HEK293 (cell line): ENCODE measurements around the gene PRMT5.

Source experiments
- CTCF ChIA-PET: fragments of 350-600 bp; formaldehyde crosslinking; extraction: SDS; loops from one replicate; lab custom pipeline; 2021; ENCODE audit warnings: antibody characterized with exemption; lab: Yijun Ruan, JAX
- POLR2A ChIA-PET: fragments of 300-600 bp; formaldehyde crosslinking; extraction: SDS; loops from one replicate; lab custom pipeline; 2020; ENCODE audit warnings: antibody characterized with exemption, inconsistent platforms; lab: Yijun Ruan, JAX
- H3K27ac ChIP-seq: fragments of 200-500 bp; sonication (Bioruptor generic); 2 replicates; pipeline ENCODE4 v1.5.1; 2014; ENCODE audit warnings: low read depth, low read length, control low read depth, inconsistent platforms; ENCODE audit errors: extremely low read depth
- H3K36me3 ChIP-seq, 2 experiments: fragments of 200-500 bp in 1 of 2; sonication (Bioruptor generic) in 1 of 2; 1 replicate in 1 of 2; 2 replicates in 1 of 2; pipeline ENCODE4 v1.5.1; 2014 to 2017; ENCODE audit warnings: inconsistent platforms in 2 of 2, low read length in 2 of 2; ENCODE audit not compliant: control insufficient read depth in 2 of 2, insufficient read depth in 1 of 2
- H3K4me1 ChIP-seq: fragments of 200-500 bp; sonication (Bioruptor generic); 2 replicates; pipeline ENCODE4 v1.5.1; 2014; ENCODE audit warnings: mild to moderate bottlenecking, low read length, inconsistent platforms; ENCODE audit not compliant: control insufficient read depth, insufficient read depth
- H3K4me3 ChIP-seq: 2 replicates; pipeline ENCODE4 v1.5.1; 2011; ENCODE audit warnings: low read depth, mild to moderate bottlenecking, control low read depth, low read length, moderate library complexity
- H3K9me3 ChIP-seq: fragments of 200-500 bp; sonication (Bioruptor generic); 2 replicates; pipeline ENCODE4 v1.5.1; 2014; ENCODE audit warnings: low read depth, low read length, inconsistent platforms; ENCODE audit not compliant: control insufficient read depth, insufficient read depth
- KLF16 ChIP-seq: fragments of 450-650 bp; formaldehyde crosslinking; IDR thresholded peaks from 2 replicates; pipeline ENCODE4 v1.5.1; 2017; ENCODE audit warnings: missing biosample characterization, missing genetic modification characterization
- OSR2 ChIP-seq: fragments of 450-650 bp; formaldehyde crosslinking; IDR thresholded peaks from 2 replicates; pipeline ENCODE4 v1.5.1; 2016; ENCODE audit warnings: missing biosample characterization, missing genetic modification characterization
- PRDM10 ChIP-seq: fragments of 450-650 bp; formaldehyde crosslinking; IDR thresholded peaks from 2 replicates; pipeline ENCODE4 v1.5.1; 2016; ENCODE audit warnings: missing biosample characterization, missing genetic modification characterization
- SCRT2 ChIP-seq: fragments of 450-650 bp; formaldehyde crosslinking; IDR thresholded peaks from 2 replicates; pipeline ENCODE4 v1.5.1; 2016; ENCODE audit warnings: missing biosample characterization, missing genetic modification characterization
- SP7 ChIP-seq: fragments of 450-650 bp; formaldehyde crosslinking; IDR thresholded peaks from 2 replicates; pipeline ENCODE4 v1.5.1; 2016; ENCODE audit warnings: missing biosample characterization, missing genetic modification characterization
- ZIC2 ChIP-seq: fragments of 450-650 bp; formaldehyde crosslinking; IDR thresholded peaks from 2 replicates; pipeline ENCODE4 v1.5.1; 2016; ENCODE audit warnings: missing biosample characterization, missing genetic modification characterization
- ZNF132 ChIP-seq: fragments of 450-650 bp; formaldehyde crosslinking; IDR thresholded peaks from 2 replicates; pipeline ENCODE4 v1.5.1; 2017; ENCODE audit warnings: missing biosample characterization, missing genetic modification characterization, borderline replicate concordance
- ZNF138 ChIP-seq: fragments of 450-650 bp; formaldehyde crosslinking; IDR thresholded peaks from 2 replicates; pipeline ENCODE4 v1.5.1; 2016; ENCODE audit warnings: missing biosample characterization, missing genetic modification characterization, borderline replicate concordance
- ZNF202 ChIP-seq: fragments of 450-650 bp; formaldehyde crosslinking; IDR thresholded peaks from 2 replicates; pipeline ENCODE4 v1.5.1; 2016; ENCODE audit warnings: missing biosample characterization, missing genetic modification characterization, borderline replicate concordance
- ZNF221 ChIP-seq: fragments of 450-650 bp; formaldehyde crosslinking; IDR thresholded peaks from 2 replicates; pipeline ENCODE4 v1.5.1; 2017; ENCODE audit warnings: missing biosample characterization, missing genetic modification characterization, borderline replicate concordance
- ZNF223 ChIP-seq: fragments of 450-650 bp; formaldehyde crosslinking; IDR thresholded peaks from 2 replicates; pipeline ENCODE4 v1.5.1; 2016; ENCODE audit warnings: missing biosample characterization, missing genetic modification characterization
- ZNF239 ChIP-seq: fragments of 450-650 bp; formaldehyde crosslinking; IDR thresholded peaks from 2 replicates; pipeline ENCODE4 v1.5.1; 2016; ENCODE audit warnings: missing biosample characterization, missing genetic modification characterization
- ZNF366 ChIP-seq: fragments of 450-650 bp; formaldehyde crosslinking; conservative IDR thresholded peaks from 2 replicates; pipeline ENCODE4 v1.5.1; 2016; ENCODE audit warnings: missing biosample characterization, missing genetic modification characterization
- ZNF416 ChIP-seq: fragments of 450-650 bp; formaldehyde crosslinking; IDR thresholded peaks from 2 replicates; pipeline ENCODE4 v1.5.1; 2016; ENCODE audit warnings: missing biosample characterization, missing genetic modification characterization
- ZNF521 ChIP-seq: fragments of 450-650 bp; formaldehyde crosslinking; IDR thresholded peaks from 2 replicates; pipeline ENCODE4 v1.5.1; 2017; ENCODE audit warnings: missing biosample characterization, mild to moderate bottlenecking, missing genetic modification characterization
- ZNF555 ChIP-seq: fragments of 450-650 bp; formaldehyde crosslinking; conservative IDR thresholded peaks from 2 replicates; pipeline ENCODE4 v1.5.1; 2017; ENCODE audit warnings: missing biosample characterization, mild to moderate bottlenecking, missing genetic modification characterization, inconsistent platforms
- ZNF560 ChIP-seq: fragments of 450-650 bp; formaldehyde crosslinking; IDR thresholded peaks from 2 replicates; pipeline ENCODE4 v1.5.1; 2017; ENCODE audit warnings: missing biosample characterization, missing genetic modification characterization, borderline replicate concordance
- ZNF571 ChIP-seq: fragments of 450-650 bp; formaldehyde crosslinking; IDR thresholded peaks from 2 replicates; pipeline ENCODE4 v1.5.0; 2017; ENCODE audit warnings: missing biosample characterization, missing genetic modification characterization
- ZNF596 ChIP-seq: fragments of 450-650 bp; IDR thresholded peaks from 2 replicates; pipeline ENCODE4 v1.5.0; 2018; ENCODE audit warnings: missing biosample characterization, mild to moderate bottlenecking, missing genetic modification characterization, moderate library complexity
- ZNF654 ChIP-seq: fragments of 450-650 bp; formaldehyde crosslinking; IDR thresholded peaks from 2 replicates; pipeline ENCODE4 v1.5.1; 2016; ENCODE audit warnings: low read depth, missing biosample characterization, missing genetic modification characterization
- ZNF76 ChIP-seq: fragments of 450-650 bp; formaldehyde crosslinking; IDR thresholded peaks from 2 replicates; pipeline ENCODE4; 2016; ENCODE audit warnings: low read depth, missing biosample characterization, missing genetic modification characterization, borderline replicate concordance
- ZNF792 ChIP-seq: fragments of 450-650 bp; formaldehyde crosslinking; IDR thresholded peaks from 2 replicates; pipeline ENCODE4 v1.5.1; 2016; ENCODE audit warnings: missing biosample characterization, missing genetic modification characterization
- TF ChIP-seq, protein P1 (sequence below): fragments of 450-650 bp; formaldehyde crosslinking; IDR thresholded peaks from 2 replicates; pipeline ENCODE4; 2016; ENCODE audit warnings: missing biosample characterization, missing genetic modification characterization
- TF ChIP-seq, protein P2 (sequence below): fragments of 450-650 bp; formaldehyde crosslinking; IDR thresholded peaks from 2 replicates; pipeline ENCODE4 v1.5.1; 2016; ENCODE audit warnings: missing biosample characterization, missing genetic modification characterization
- TF ChIP-seq, protein P3 (sequence below): IDR thresholded peaks from 2 replicates; pipeline ENCODE4 v1.6.1; 2011; ENCODE audit warnings: mild to moderate bottlenecking, low read depth, low read length, borderline replicate concordance

Gene PRMT5

DNA sequence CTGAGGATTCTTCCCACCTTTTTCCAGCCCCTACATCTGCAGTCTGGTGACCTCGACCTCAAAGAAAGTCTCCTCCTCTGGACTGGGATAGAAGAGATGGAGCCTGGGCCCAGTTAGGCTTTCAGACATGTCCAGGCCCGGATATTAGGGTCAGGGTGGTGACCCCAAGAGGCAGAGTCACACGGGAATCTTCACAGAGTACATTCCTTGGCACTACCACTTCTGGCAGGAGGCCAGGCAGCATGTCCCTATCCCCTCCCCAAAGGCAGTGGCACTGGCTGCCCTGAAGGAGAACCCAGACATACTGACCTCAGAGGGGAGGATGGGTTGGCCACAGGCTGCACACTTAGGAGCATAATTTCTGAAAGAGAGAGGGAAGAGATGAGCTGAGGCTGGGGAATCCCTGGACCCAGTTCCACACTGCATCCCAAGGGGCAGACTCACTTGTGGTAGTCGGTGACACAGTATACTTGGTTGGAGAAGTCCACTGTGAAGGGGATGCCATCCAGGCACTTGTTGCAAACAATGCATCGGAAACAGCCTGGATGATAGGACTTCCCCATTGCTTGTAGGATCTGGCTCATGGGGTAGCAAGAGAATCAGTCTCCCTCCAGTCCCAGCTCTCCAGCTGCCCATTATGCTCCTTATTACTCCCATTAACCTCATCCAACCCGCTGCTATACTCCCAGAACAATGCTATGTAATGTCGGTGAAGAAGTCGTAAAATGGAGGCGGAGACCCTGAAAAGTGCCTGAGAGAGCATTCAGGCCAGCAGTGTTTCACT, 45.5 kb upstream of the PRMT5 start:
- Histone ChIP-seq H3K4me1 (peaks cover 25% of the 10 kb centered on the region), H3K36me3 (peaks cover 0 to 44% of the 10 kb centered on the region in 2 experiments; a peak in 2 of 3 replicates), H3K27ac (no peak overlapping the region), H3K9me3 (no peaks in the 10 kb centered on the region), H3K4me3 (no peak overlapping the region)
- CTCF ChIA-PET, result interaction anchor here (0.6 to 7.9 kb wide), 7 partner anchors 11 to 103 kb away, joined by 3 to 227 read pairs (median 7); partner anchors contain the start of genes AJUBA and CDH24
- POLR2A ChIA-PET, result interaction anchor here (0.6 to 3.0 kb wide), 4 partner anchors 11 to 94 kb away, joined by 6 to 18 read pairs (median 7); no protein-coding TSS in a partner anchor
- peak; percentile 78 for TF ChIP-seq PRDM10 (tag by site-specific recombination)
- TF ChIP-seq ZNF416 (tag by site-specific recombination), result no peak
- no peak for TF ChIP-seq ZIC2
- TF ChIP-seq SCRT2 (tag by site-specific recombination), result peak; percentile 74
- TF ChIP-seq ZNF221 (tag by site-specific recombination), result no peak

DNA sequence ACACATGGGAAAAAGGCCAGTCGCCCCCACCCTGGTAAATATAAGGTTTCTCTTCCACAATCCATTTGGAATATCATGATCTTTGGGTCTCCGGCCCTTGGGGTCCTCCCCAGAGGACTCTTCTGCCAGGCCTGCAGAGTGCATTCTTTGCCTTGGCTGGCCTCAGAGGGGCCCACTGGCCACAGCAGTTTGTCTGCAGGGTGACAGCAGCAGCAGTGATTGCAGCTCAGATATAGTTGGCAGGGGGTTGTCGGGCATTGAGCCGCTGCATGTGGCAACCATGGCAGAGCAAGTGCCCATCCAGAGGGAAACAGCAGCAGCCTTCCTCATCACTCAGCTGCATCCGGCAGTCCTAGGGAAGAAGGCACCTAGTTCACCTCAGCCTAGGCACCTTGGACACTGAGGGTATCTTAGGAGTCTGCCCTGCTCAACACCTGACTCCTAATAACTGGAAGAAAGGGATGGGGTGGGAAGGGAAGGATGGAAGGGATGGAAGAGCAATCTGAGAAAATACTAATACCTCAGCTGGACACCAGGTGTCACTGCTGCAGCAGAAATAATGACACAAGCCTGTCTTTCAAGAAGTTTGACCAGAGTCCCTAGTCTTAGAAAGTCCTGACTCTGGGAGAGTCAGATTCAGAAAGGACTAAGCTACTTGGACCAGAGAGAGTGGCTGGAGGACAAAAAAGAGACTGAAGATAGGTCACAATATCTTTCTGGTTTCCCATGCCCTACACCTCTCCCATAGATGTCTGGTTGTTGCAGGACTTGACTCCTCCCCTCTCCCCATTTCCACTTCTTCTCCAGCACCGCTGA, 44.2 kb upstream of the PRMT5 start:
- POLR2A ChIA-PET, result interaction anchor here (0.7 to 3.6 kb wide), 8 partner anchors 9 to 403 kb away, joined by 3 to 31 read pairs (median 7); partner anchors contain the start of genes AJUBA and CDH24
- Histone ChIP-seq H3K4me3 (no peak overlapping the region), H3K4me1 (peaks cover 20% of the 10 kb centered on the region), H3K27ac (no peak overlapping the region), H3K36me3 (peaks cover 0 to 42% of the 10 kb centered on the region in 2 experiments; a peak in 2 of 3 replicates), H3K9me3 (no peaks in the 10 kb centered on the region)
- CTCF ChIA-PET, result interaction anchor here (0.7 to 7.9 kb wide), 16 partner anchors 12 to 416 kb away, joined by 3 to 227 read pairs (median 12); partner anchors contain the start of genes ACIN1, AJUBA, C14orf119 and CDH24
- TF ChIP-seq ZNF76 (tag by site-specific recombination), result no peak
- no peak for TF ChIP-seq KLF16 (tag by site-specific recombination)
- TF ChIP-seq ZNF366 (tag by site-specific recombination), result peak; percentile 64; the same call in 1 of the 2 replicates
- no peak for TF ChIP-seq ZNF792 (tag by site-specific recombination)
- TF ChIP-seq ZNF654 (tag by site-specific recombination), result peak; percentile 62
- TF ChIP-seq SP7 (tag by site-specific recombination), result no peak
- no peak for TF ChIP-seq ZNF596 (tag by site-specific recombination)
- no peak for TF ChIP-seq ZNF560 (tag by site-specific recombination)
- no peak for TF ChIP-seq ZNF223 (tag by site-specific recombination)
- TF ChIP-seq ZNF555 (tag by site-specific recombination), result no peak
- TF ChIP-seq, protein P1, sequence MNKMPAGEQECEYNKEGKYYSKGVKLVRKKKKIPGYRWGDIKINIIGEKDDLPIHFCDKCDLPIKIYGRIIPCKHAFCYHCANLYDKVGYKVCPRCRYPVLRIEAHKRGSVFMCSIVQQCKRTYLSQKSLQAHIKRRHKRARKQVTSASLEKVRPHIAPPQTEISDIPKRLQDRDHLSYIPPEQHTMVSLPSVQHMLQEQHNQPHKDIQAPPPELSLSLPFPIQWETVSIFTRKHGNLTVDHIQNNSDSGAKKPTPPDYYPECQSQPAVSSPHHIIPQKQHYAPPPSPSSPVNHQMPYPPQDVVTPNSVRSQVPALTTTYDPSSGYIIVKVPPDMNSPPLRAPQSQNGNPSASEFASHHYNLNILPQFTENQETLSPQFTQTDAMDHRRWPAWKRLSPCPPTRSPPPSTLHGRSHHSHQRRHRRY (tag by site-specific recombination), result no peak
- no peak for TF ChIP-seq OSR2
- TF ChIP-seq ZNF521 (tag by site-specific recombination), result no peak
- no peak for TF ChIP-seq ZNF202 (tag by site-specific recombination)
- no peak for TF ChIP-seq ZNF138 (tag by site-specific recombination)
- no peak for TF ChIP-seq ZNF132 (tag by site-specific recombination)
- no peak for TF ChIP-seq ZNF571 (tag by site-specific recombination)
- TF ChIP-seq, protein P2, sequence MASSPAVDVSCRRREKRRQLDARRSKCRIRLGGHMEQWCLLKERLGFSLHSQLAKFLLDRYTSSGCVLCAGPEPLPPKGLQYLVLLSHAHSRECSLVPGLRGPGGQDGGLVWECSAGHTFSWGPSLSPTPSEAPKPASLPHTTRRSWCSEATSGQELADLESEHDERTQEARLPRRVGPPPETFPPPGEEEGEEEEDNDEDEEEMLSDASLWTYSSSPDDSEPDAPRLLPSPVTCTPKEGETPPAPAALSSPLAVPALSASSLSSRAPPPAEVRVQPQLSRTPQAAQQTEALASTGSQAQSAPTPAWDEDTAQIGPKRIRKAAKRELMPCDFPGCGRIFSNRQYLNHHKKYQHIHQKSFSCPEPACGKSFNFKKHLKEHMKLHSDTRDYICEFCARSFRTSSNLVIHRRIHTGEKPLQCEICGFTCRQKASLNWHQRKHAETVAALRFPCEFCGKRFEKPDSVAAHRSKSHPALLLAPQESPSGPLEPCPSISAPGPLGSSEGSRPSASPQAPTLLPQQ (tag by site-specific recombination), result no peak
- TF ChIP-seq, protein P3, sequence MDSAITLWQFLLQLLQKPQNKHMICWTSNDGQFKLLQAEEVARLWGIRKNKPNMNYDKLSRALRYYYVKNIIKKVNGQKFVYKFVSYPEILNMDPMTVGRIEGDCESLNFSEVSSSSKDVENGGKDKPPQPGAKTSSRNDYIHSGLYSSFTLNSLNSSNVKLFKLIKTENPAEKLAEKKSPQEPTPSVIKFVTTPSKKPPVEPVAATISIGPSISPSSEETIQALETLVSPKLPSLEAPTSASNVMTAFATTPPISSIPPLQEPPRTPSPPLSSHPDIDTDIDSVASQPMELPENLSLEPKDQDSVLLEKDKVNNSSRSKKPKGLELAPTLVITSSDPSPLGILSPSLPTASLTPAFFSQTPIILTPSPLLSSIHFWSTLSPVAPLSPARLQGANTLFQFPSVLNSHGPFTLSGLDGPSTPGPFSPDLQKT, result no peak
- no peak for TF ChIP-seq ZNF239
